Measurements from ENCODE around the gene HERC2. TPM values are rescaled to one million over a fixed set of nuclear protein-coding genes. Genes with fewer than 3 reads are reported as not detected.

The HERC2 gene
- total and polyA plus RNA-seq, 4 donors = 17.9 to 76.0 (median 39.8) TPM

DNA sequence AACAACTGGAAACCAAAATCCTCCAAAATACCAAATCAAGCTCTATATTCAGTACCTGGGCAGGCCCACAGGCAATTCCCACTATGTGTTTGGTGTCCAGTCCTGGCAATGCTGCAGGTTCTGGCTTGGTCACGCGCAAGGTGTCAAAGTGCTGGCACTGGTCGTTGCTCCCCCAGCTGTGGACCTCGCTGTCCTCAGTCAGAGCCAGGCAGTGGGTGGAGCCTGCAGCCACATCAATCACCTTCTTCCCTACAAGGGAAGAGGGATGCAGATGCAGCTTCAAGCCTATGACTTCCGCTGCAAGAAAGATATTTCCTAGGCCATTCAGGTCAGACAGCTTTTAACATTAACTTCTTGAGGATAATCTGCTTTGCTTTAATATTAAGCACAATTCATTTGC, 61.3 kb downstream of the HERC2 start:
- ATAC-seq (ENCODE audit: insufficient read depth, low FRiP score) = no peak
- peaks cover 3 to 28% (median 21%) of the 10 kb centered on the region in 4 donors for H3K36me3 ChIP-seq (ENCODE audit: control insufficient read depth in 4 of 4, insufficient read depth in 4 of 4, low read length in 4 of 4)

GRCh38 chr15:28260317-28260716, 61.7 kb downstream of the HERC2 start:
- TF ChIP-seq, protein P1, sequence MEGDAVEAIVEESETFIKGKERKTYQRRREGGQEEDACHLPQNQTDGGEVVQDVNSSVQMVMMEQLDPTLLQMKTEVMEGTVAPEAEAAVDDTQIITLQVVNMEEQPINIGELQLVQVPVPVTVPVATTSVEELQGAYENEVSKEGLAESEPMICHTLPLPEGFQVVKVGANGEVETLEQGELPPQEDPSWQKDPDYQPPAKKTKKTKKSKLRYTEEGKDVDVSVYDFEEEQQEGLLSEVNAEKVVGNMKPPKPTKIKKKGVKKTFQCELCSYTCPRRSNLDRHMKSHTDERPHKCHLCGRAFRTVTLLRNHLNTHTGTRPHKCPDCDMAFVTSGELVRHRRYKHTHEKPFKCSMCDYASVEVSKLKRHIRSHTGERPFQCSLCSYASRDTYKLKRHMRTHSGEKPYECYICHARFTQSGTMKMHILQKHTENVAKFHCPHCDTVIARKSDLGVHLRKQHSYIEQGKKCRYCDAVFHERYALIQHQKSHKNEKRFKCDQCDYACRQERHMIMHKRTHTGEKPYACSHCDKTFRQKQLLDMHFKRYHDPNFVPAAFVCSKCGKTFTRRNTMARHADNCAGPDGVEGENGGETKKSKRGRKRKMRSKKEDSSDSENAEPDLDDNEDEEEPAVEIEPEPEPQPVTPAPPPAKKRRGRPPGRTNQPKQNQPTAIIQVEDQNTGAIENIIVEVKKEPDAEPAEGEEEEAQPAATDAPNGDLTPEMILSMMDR (IDR thresholded peaks at IDR 0.05; ENCODE audit: control extremely low read depth, extremely low read depth) = no peak
- ATAC-seq (ENCODE audit: insufficient read depth, low FRiP score) (no peak), DNase-seq (no peak)
- Histone ChIP-seq H3K27ac (ENCODE audit: low read depth in 1 of 2, low read length in 1 of 2) (no peak overlapping the region), H3K9me3 (ENCODE audit: control insufficient read depth in 4 of 4, insufficient read depth in 3 of 4, low read length in 3 of 4) (no peaks in the 10 kb centered on the region), H3K36me3 (ENCODE audit: control insufficient read depth in 4 of 4, insufficient read depth in 4 of 4, low read length in 4 of 4) (peaks cover 3 to 24% (median 18%) of the 10 kb centered on the region in 4 donors), H3K9ac (ENCODE audit: insufficient read depth in 1 of 2, low read length in 2 of 2) (no peak overlapping the region), H3K4me3 (no peak overlapping the region), H3K27me3 (ENCODE audit: control insufficient read depth in 3 of 3, insufficient read depth in 3 of 3, low read length in 2 of 3) (no peaks in the 10 kb centered on the region), H3K4me1 (ENCODE audit: control insufficient read depth in 5 of 5, insufficient read depth in 5 of 5, low read length in 5 of 5) (peaks cover 0 to 2% (median 0%) of the 10 kb centered on the region in 5 donors)
- 89 to 99% methylated on average over 3 of the region's 3 CpGs for WGBS, 2 donors

More for the DNA sequence above, 61.3 kb downstream of the HERC2 start:
- Histone ChIP-seq H3K9me3 (ENCODE audit: control insufficient read depth in 4 of 4, insufficient read depth in 3 of 4, low read length in 3 of 4) (no peaks in the 10 kb centered on the region), H3K27me3 (ENCODE audit: control insufficient read depth in 3 of 3, insufficient read depth in 3 of 3, low read length in 2 of 3) (no peaks in the 10 kb centered on the region), H3K4me1 (ENCODE audit: control insufficient read depth in 5 of 5, insufficient read depth in 5 of 5, low read length in 5 of 5) (peaks cover 0 to 2% (median 0%) of the 10 kb centered on the region in 5 donors), H3K9ac (ENCODE audit: insufficient read depth in 1 of 2, low read length in 2 of 2) (no peak overlapping the region), H3K27ac (ENCODE audit: low read depth in 1 of 2, low read length in 1 of 2) (no peak overlapping the region), H3K4me3 (no peak overlapping the region)
- no peak for DNase-seq
- WGBS, 2 donors = 66 to 80% methylated on average over 5 of the region's 5 CpGs
- TF ChIP-seq, protein P1 (IDR thresholded peaks at IDR 0.05; ENCODE audit: control extremely low read depth, extremely low read depth) = no peak

DNA sequence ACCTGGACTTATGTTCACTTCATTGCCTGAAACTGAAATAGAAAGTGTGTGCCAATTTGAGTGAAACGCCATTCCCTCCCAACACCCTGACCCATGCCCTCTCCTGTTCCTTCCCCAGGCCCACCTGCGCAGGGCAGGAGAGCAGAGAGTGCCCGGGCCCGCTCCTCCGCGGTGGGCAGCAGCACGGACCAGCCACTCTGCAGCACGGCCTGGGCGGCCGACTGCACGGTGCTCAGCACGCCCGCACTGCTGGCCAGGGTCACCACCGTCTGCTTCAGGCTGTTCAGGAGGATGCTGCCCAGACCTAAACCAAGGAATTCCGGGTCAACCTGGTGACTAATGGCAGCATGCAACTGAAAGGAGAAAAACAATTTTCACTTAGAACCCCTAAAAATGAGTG, 66.0 kb downstream of the HERC2 start:
- 97 to 99% methylated on average over 15 of the region's 15 CpGs for WGBS, 2 donors
- Histone ChIP-seq H3K4me3 (no peak overlapping the region), H3K9me3 (ENCODE audit: control insufficient read depth in 4 of 4, insufficient read depth in 3 of 4, low read length in 3 of 4) (no peaks in the 10 kb centered on the region), H3K4me1 (ENCODE audit: control insufficient read depth in 5 of 5, insufficient read depth in 5 of 5, low read length in 5 of 5) (peaks cover 0 to 2% (median 0%) of the 10 kb centered on the region in 5 donors), H3K27me3 (ENCODE audit: control insufficient read depth in 3 of 3, insufficient read depth in 3 of 3, low read length in 2 of 3) (no peaks in the 10 kb centered on the region), H3K9ac (ENCODE audit: insufficient read depth in 1 of 2, low read length in 2 of 2) (no peak overlapping the region), H3K27ac (ENCODE audit: low read depth in 1 of 2, low read length in 1 of 2) (no peak overlapping the region), H3K36me3 (ENCODE audit: control insufficient read depth in 4 of 4, insufficient read depth in 4 of 4, low read length in 4 of 4) (peaks cover 15 to 29% (median 23%) of the 10 kb centered on the region in 4 donors)
- ATAC-seq (ENCODE audit: insufficient read depth, low FRiP score) = no peak
- no peak for DNase-seq
- TF ChIP-seq, protein P1 (IDR thresholded peaks at IDR 0.05; ENCODE audit: control extremely low read depth, extremely low read depth) = no peak

- H3K4me1 ChIP-seq (ENCODE audit: control insufficient read depth in 5 of 5, insufficient read depth in 5 of 5, low read length in 5 of 5) = no peaks in the 10 kb centered on the region
- H3K36me3 ChIP-seq (ENCODE audit: control insufficient read depth in 4 of 4, insufficient read depth in 4 of 4, low read length in 4 of 4) = peaks cover 17 to 36% (median 32%) of the 10 kb centered on the region in 4 donors
- no peak overlapping the region for H3K27ac ChIP-seq (ENCODE audit: low read depth in 1 of 2, low read length in 1 of 2)
- TF ChIP-seq, protein P1 (IDR thresholded peaks at IDR 0.05; ENCODE audit: control extremely low read depth, extremely low read depth) = no peak
- no peaks in the 10 kb centered on the region for H3K27me3 ChIP-seq (ENCODE audit: control insufficient read depth in 3 of 3, insufficient read depth in 3 of 3, low read length in 2 of 3)
- peaks cover 0 to 3% (median 0%) of the 10 kb centered on the region in 4 donors for H3K9me3 ChIP-seq (ENCODE audit: control insufficient read depth in 4 of 4, insufficient read depth in 3 of 4, low read length in 3 of 4)
- DNase-seq (no peak), ATAC-seq (ENCODE audit: insufficient read depth, low FRiP score) (no peak)
- no peak overlapping the region for H3K9ac ChIP-seq (ENCODE audit: insufficient read depth in 1 of 2, low read length in 2 of 2)
- 91 to 93% methylated on average over 6 of the region's 6 CpGs for WGBS, 2 donors
- no peak overlapping the region for H3K4me3 ChIP-seq
Measured at GRCh38 chr15:28252831-28253230, 69.1 kb downstream of the HERC2 start.
